ENCODE results near the gene HEG1. TPM values are rescaled to one million over a fixed set of nuclear protein-coding genes. Genes with fewer than 3 reads are reported as not detected.

HEG1 gene
- total RNA-seq, 1 experiment from 2014 or later: 14.6 TPM

GRCh38 chr3:124919756-124920155, 136.0 kb downstream of the HEG1 start:
- Mint-ChIP-seq H3K9me3 (no peaks in the 10 kb centered on the region), H3K4me1 (no peaks in the 10 kb centered on the region), H3K36me3 (no peaks in the 10 kb centered on the region), H3K27ac (no peak overlapping the region), H3K27me3 (ENCODE audit: low read depth) (no peaks in the 10 kb centered on the region), H3K4me3 (no peak overlapping the region)
- ATAC-seq (no peak), DNase-seq (ENCODE audit: low spot score) (no peak)
- ChIA-PET POLR2A (no interaction called here), CTCF (interaction anchor here (1.0 to 1.2 kb wide), 2 partner anchors 19 to 231 kb away, joined by 3 read pairs; no protein-coding TSS in a partner anchor)
- TF ChIP-seq TCF7 (CRISPR knock-in tag; IDR thresholded peaks at IDR 0.05; ENCODE audit: low read depth) (no peak), OVOL2 (CRISPR knock-in tag; IDR thresholded peaks at IDR 0.05; ENCODE audit: borderline replicate concordance) (no peak), ZBTB21 (CRISPR knock-in tag; IDR thresholded peaks at IDR 0.05; ENCODE audit: borderline replicate concordance) (no peak), NFE2L1 (CRISPR knock-in tag; IDR thresholded peaks at IDR 0.05) (no peak), ZNF416 (CRISPR knock-in tag; IDR thresholded peaks at IDR 0.05) (no peak), NR2C2 (CRISPR knock-in tag; IDR thresholded peaks at IDR 0.05) (no peak), GTF2I (CRISPR knock-in tag; conservative IDR thresholded peaks at IDR 0.05) (no peak), E2F4 (CRISPR knock-in tag; IDR thresholded peaks at IDR 0.05; ENCODE audit: borderline replicate concordance, low read depth) (no peak), HMGA2 (CRISPR knock-in tag; IDR thresholded peaks at IDR 0.05) (no peak), ESRRA (CRISPR knock-in tag; IDR thresholded peaks at IDR 0.05; ENCODE audit: borderline replicate concordance) (no peak), ZNF138 (CRISPR knock-in tag; conservative IDR thresholded peaks at IDR 0.05) (no peak), FOXP1 (CRISPR knock-in tag; IDR thresholded peaks at IDR 0.05; ENCODE audit: borderline replicate concordance) (no peak), SMAD3 (CRISPR knock-in tag; IDR thresholded peaks at IDR 0.05; ENCODE audit: borderline replicate concordance) (no peak)

GRCh38 chr3:124918524-124918923, 137.3 kb downstream of the HEG1 start:
- Mint-ChIP-seq H3K36me3 (no peaks in the 10 kb centered on the region), H3K27ac (no peak overlapping the region; the same call in 1 of the 2 replicates), H3K4me3 (no peak overlapping the region), H3K9me3 (no peaks in the 10 kb centered on the region), H3K27me3 (ENCODE audit: low read depth) (no peaks in the 10 kb centered on the region), H3K4me1 (no peaks in the 10 kb centered on the region)
- TF ChIP-seq ZMAT4 (CRISPR knock-in tag; IDR thresholded peaks at IDR 0.05) (no peak), RORB (CRISPR knock-in tag; IDR thresholded peaks at IDR 0.05) (no peak), STAT6 (CRISPR knock-in tag; conservative IDR thresholded peaks at IDR 0.05; ENCODE audit: low read depth) (no peak), ATF3 (CRISPR knock-in tag; conservative IDR thresholded peaks at IDR 0.05) (no peak), NFE2L1 (CRISPR knock-in tag; IDR thresholded peaks at IDR 0.05) (no peak), USF2 (CRISPR knock-in tag; IDR thresholded peaks at IDR 0.05) (no peak)
- no peak for ATAC-seq
- ChIA-PET CTCF (interaction anchor here (1.1 to 1.8 kb wide), 3 partner anchors 10 to 157 kb away, joined by 3 to 5 read pairs (median 5); no protein-coding TSS in a partner anchor), POLR2A (no interaction called here)
- no peak for DNase-seq (ENCODE audit: low spot score)
